Endothelial cell of umbilical vein (primary cell): Measurements from ENCODE around the gene PPP2R3B. TPM values are rescaled to one million over a fixed set of nuclear protein-coding genes. Genes with fewer than 3 reads are reported as not detected.
"Not testable (repeated sequence)": the region's sequence is repeated elsewhere in the genome, so short reads cannot be mapped to it uniquely, and the experiment has no call there.

Source experiments
- BruUV-seq: library from RNA; stranded (reverse); fragments of 400-500 nt; replicated peaks from 2 replicates; lab custom pipeline; 2021; lab: Mats Ljungman, UMichigan
- CTCF ChIA-PET: fragments of 300-600, 350-600 bp; sonication (Branson Sonifier 250); formaldehyde crosslinking; loops from one replicate; lab custom pipeline; 2021; ENCODE audit warnings: antibody characterized with exemption, inconsistent platforms; lab: Charles Lee
- POLR2A ChIA-PET: fragments of 300-600, 350-600 bp; sonication (Branson Sonifier 250); formaldehyde crosslinking; loops from one replicate; lab custom pipeline; 2021; ENCODE audit warnings: antibody characterized with exemption, inconsistent platforms; lab: Charles Lee
- DNase-seq: peaks from one replicate; pipeline ENCODE4 v3.0.0-alpha.2; 2011; ENCODE audit warnings: low read depth, low spot score
- FAIRE-seq: peaks from 2 replicates; lab custom pipeline; 2011; peaks lifted over from hg19 to GRCh38; lab: Jason Lieb, UNC
- H2AFZ ChIP-seq: 2 replicates; pipeline ENCODE4 v1.6.0; 2012; ENCODE audit warnings: low read depth, low read length, control low read depth, inconsistent platforms
- H3K27ac ChIP-seq: 2 replicates; pipeline ENCODE4 v1.5.1; 2011; ENCODE audit warnings: low read depth, mild to moderate bottlenecking, control low read depth, low read length, moderate library complexity; ENCODE audit not compliant: insufficient read depth
- H3K27me3 ChIP-seq, 2 experiments: 2 replicates each; pipeline versions ENCODE4 v1.6.0 to v1.6.1; 2011; ENCODE audit warnings: low read length in 2 of 2, mixed read lengths in 1 of 2; ENCODE audit not compliant: control insufficient read depth in 2 of 2, insufficient read depth in 2 of 2
- H3K36me3 ChIP-seq, 2 experiments: 2 replicates in 1 of 2; 3 replicates in 1 of 2; pipeline ENCODE4 v1.5.1; 2011; ENCODE audit warnings: low read length in 2 of 2, mild to moderate bottlenecking in 1 of 2, moderate library complexity in 1 of 2; ENCODE audit not compliant: control insufficient read depth in 2 of 2, insufficient read depth in 2 of 2; ENCODE audit errors: extremely low read depth in 1 of 2
- H3K4me1 ChIP-seq: 3 replicates; pipeline ENCODE4 v1.5.1; 2011; ENCODE audit warnings: mild to moderate bottlenecking, low read length; ENCODE audit not compliant: control insufficient read depth, insufficient read depth; ENCODE audit errors: extremely low read depth
- H3K4me2 ChIP-seq: 2 replicates; pipeline ENCODE4 v1.6.1; 2011; ENCODE audit warnings: low read length, control low read depth, mixed read lengths; ENCODE audit not compliant: insufficient read depth
- H3K4me3 ChIP-seq, 3 experiments: fragments of 200-600 bp in 1 of 3; sonication (generic), shearing (Covaris generic) in 1 of 3; replicated peaks in 1 of 3; 2 replicates each; pipeline ENCODE4 v1.5.1; 2011 to 2016; ENCODE audit warnings: control low read depth in 3 of 3, low read length in 3 of 3, mild to moderate bottlenecking in 2 of 3, inconsistent platforms in 1 of 3, low read depth in 1 of 3, moderate library complexity in 1 of 3; ENCODE audit not compliant: insufficient read depth in 1 of 3
- H3K79me2 ChIP-seq: 2 replicates; pipeline ENCODE4 v1.6.0; 2012; ENCODE audit warnings: low read length, inconsistent platforms; ENCODE audit not compliant: control insufficient read depth, insufficient read depth
- H3K9ac ChIP-seq: replicated peaks from 2 replicates; pipeline ENCODE3; 2011; ENCODE audit warnings: low read length, control low read depth; ENCODE audit not compliant: insufficient read depth; ENCODE audit errors: extremely low read depth
- H3K9me1 ChIP-seq: replicated peaks from 3 replicates; pipeline ENCODE4 v1.6.0; 2011; ENCODE audit warnings: mild to moderate bottlenecking, low read length; ENCODE audit not compliant: control insufficient read depth, insufficient read depth; ENCODE audit errors: extremely low read depth
- H3K9me3 ChIP-seq: replicated peaks from 2 replicates; pipeline ENCODE4 v1.5.1; 2012; ENCODE audit warnings: low read length, inconsistent platforms; ENCODE audit not compliant: control insufficient read depth, insufficient read depth
- H4K20me1 ChIP-seq: replicated peaks from 2 replicates; pipeline ENCODE3; 2011; ENCODE audit warnings: mild to moderate bottlenecking, low read length; ENCODE audit not compliant: control insufficient read depth, insufficient read depth; ENCODE audit errors: extremely low read depth
- CTCF ChIP-seq, 2 donors: IDR thresholded peaks; 1 replicate in 1 of 2; 2 replicates in 1 of 2; pipeline ENCODE4 v1.5.1; 2011; ENCODE audit warnings: low read length in 2 of 2, mild to moderate bottlenecking in 2 of 2, moderate library complexity in 2 of 2, control low read depth in 1 of 2, inconsistent platforms in 1 of 2, low read depth in 1 of 2; ENCODE audit not compliant: insufficient read depth in 1 of 2; ENCODE audit errors: extremely low read depth in 1 of 2
- EZH2 ChIP-seq: IDR thresholded peaks from 2 replicates; pipeline ENCODE4 v1.6.1; 2012; ENCODE audit warnings: borderline replicate concordance, low read depth, mild to moderate bottlenecking, moderate library complexity, low read length, inconsistent platforms; ENCODE audit not compliant: severe bottlenecking
- FOS ChIP-seq: IDR thresholded peaks from 2 replicates; pipeline ENCODE4 v1.6.1; 2011; ENCODE audit warnings: mild to moderate bottlenecking, low read length, moderate library complexity, borderline replicate concordance; ENCODE audit not compliant: insufficient read depth
- GATA2 ChIP-seq: IDR thresholded peaks from 2 replicates; pipeline ENCODE4 v1.7.0; 2011; ENCODE audit warnings: low read depth, mild to moderate bottlenecking, moderate library complexity, mixed read lengths, low read length; ENCODE audit not compliant: insufficient read length, insufficient read depth
- JUN ChIP-seq: IDR thresholded peaks from 2 replicates; pipeline ENCODE4 v1.6.1; 2011; ENCODE audit warnings: borderline replicate concordance, low read depth; ENCODE audit not compliant: insufficient read length, insufficient read depth
- MAX ChIP-seq: IDR thresholded peaks from 2 replicates; pipeline ENCODE4 v1.6.1; 2011; ENCODE audit not compliant: insufficient read depth, insufficient read length
- MYC ChIP-seq: IDR thresholded peaks from one replicate; pipeline ENCODE4 v1.6.1; 2011; ENCODE audit warnings: mild to moderate bottlenecking, low read depth, low read length
- POLR2A ChIP-seq: IDR thresholded peaks from 2 replicates; pipeline ENCODE4 v1.6.1; 2012; ENCODE audit warnings: low read depth, mild to moderate bottlenecking, control low read depth, low read length
- POLR2AphosphoS5 ChIP-seq: IDR thresholded peaks from 2 replicates; pipeline ENCODE4 v1.6.1; 2012; ENCODE audit warnings: low read depth, mild to moderate bottlenecking, control low read depth, low read length, moderate library complexity; ENCODE audit not compliant: insufficient read depth
- dilution Hi-C: fragments of 300-500 bp; cut with MboI; formaldehyde crosslinking; loops from one replicate; pipeline ENCODE4 v1.15.0; 2019; ENCODE audit warnings: low sequenced_read_pairs; ENCODE audit not compliant: extremely low pct_ligation_motif_present
- intact Hi-C: fragments of 100-400 bp; cut with micrococcal nuclease; formaldehyde crosslinking; loops from one replicate; pipeline ENCODE4 v1.10.0; 2022
- polyA plus RNA-seq, 4 experiments: library from polyadenylated mRNA; depleted of rRNA in 3 of 4; stranded (reverse) in 3 of 4; unstranded in 1 of 4; fragments of >200 nt; gene quantifications; 2 replicates each; pipeline versions ENCODE4 v1.2.1 to v1.2.3, GENCODE V29; 2011 to 2012; ENCODE audit warnings: missing spikeins in 1 of 4
- total RNA-seq: library from RNA; stranded (reverse); gene quantifications from 2 replicates; pipeline ENCODE4 v1.2.3, GENCODE V29; 2021

Gene PPP2R3B
- total and polyA plus RNA-seq, 2 donors (not counting 3 experiments of a cell fraction or from before 2014, with no cell fraction given), result 19.1 to 33.6 TPM

- ChIA-PET CTCF (no interaction called here), POLR2A (no interaction called here)
- dilution Hi-C loops, result no loop called here
Measured at GRCh38 chrX:351736-352135, 35.0 kb downstream of the PPP2R3B start.

GRCh38 chrX:351324-351641 is 35.4 kb downstream of the PPP2R3B start:
- H3K4me3 ChIP-seq, H3K9me3 ChIP-seq, DNase-seq, H3K9me1 ChIP-seq, POLR2A ChIA-PET, H3K27me3 ChIP-seq, H3K36me3 ChIP-seq, intact Hi-C loops, H3K79me2 ChIP-seq, H3K4me2 ChIP-seq, H2AFZ ChIP-seq, H3K4me1 ChIP-seq, H3K9ac ChIP-seq, H3K27ac ChIP-seq, FAIRE-seq, CTCF ChIA-PET, dilution Hi-C loops, BruUV-seq, H4K20me1 ChIP-seq: not testable (repeated sequence)

More at GRCh38 chrX:351736-352135, 35.0 kb downstream of the PPP2R3B start:
- no peak for DNase-seq
- Histone ChIP-seq H3K4me3 (no peak overlapping the region), H3K36me3 (no peaks in the 10 kb centered on the region), H4K20me1 (no peaks in the 10 kb centered on the region), H3K9ac (no peak overlapping the region), H3K9me1 (no peaks in the 10 kb centered on the region), H3K79me2 (no peaks in the 10 kb centered on the region), H3K4me1 (peaks cover 10% of the 10 kb centered on the region), H3K27ac (no peak overlapping the region), H3K27me3 (no peaks in the 10 kb centered on the region), H2AFZ (no peak overlapping the region), H3K9me3 (no peaks in the 10 kb centered on the region), H3K4me2 (no peak overlapping the region)
- no peak for FAIRE-seq
- TF ChIP-seq POLR2A, result no peak
- TF ChIP-seq JUN, result no peak
- no peak for TF ChIP-seq POLR2AphosphoS5
- no peak for TF ChIP-seq CTCF (IDR thresholded peaks at IDR 0.05; ENCODE audit: extremely low read depth in 1 of 2, insufficient read depth in 1 of 2, low read depth in 1 of 2, low read length in 2 of 2)
- TF ChIP-seq MAX, result no peak
- no peak for TF ChIP-seq EZH2
- TF ChIP-seq MYC, result no peak
- no peak for TF ChIP-seq FOS
- TF ChIP-seq GATA2, result no peak
- BruUV-seq, result no TSS peak
- intact Hi-C loops, result no loop called here
